Lower lobe of right lung (tissue), 2 donors: ENCODE measurements around the gene KCNQ4. TPM values are rescaled to one million over a fixed set of nuclear protein-coding genes. Genes with fewer than 3 reads are reported as not detected.

ENCODE experiments used
- ATAC-seq, 2 donors: fragments of 200-7000 bp; cut with Tn5 transposase; one replicate each; pipeline ENCODE4 v1.9.1; 2020 to 2022; ENCODE audit warnings: mild to moderate bottlenecking in 2 of 2, moderate library complexity in 2 of 2
- DNase-seq: peaks from one replicate; pipeline ENCODE4 v3.0.0-alpha.2; 2020
- H3K27ac ChIP-seq: fragments of 200-600 bp; one replicate; pipeline ENCODE4 v1.8.0; 2022
- H3K27me3 ChIP-seq: fragments of 200-600 bp; one replicate; pipeline ENCODE4 v1.8.0; 2022; ENCODE audit warnings: low read depth
- H3K36me3 ChIP-seq: fragments of 200-600 bp; one replicate; pipeline ENCODE4 v1.8.0; 2022; ENCODE audit warnings: mild to moderate bottlenecking
- H3K4me1 ChIP-seq: fragments of 200-600 bp; one replicate; pipeline ENCODE4 v1.8.0; 2022
- H3K4me3 ChIP-seq: fragments of 200-600 bp; one replicate; pipeline ENCODE4 v1.8.0; 2022; ENCODE audit warnings: mild to moderate bottlenecking
- H3K9me3 ChIP-seq: fragments of 200-600 bp; one replicate; pipeline ENCODE4 v1.8.0; 2022
- intact Hi-C: fragments of 100-400 bp; cut with DNase I; formaldehyde crosslinking; loops from one replicate; pipeline ENCODE4 v1.11.0; 2022
- total RNA-seq: library from RNA; stranded (reverse); fragmentation: NEBNext Ultra II Directional; extraction: Animal tissue kit (Norgen Biotek cat#: 25700); gene quantifications from one replicate; pipeline ENCODE4 v1.2.1, GENCODE V29; 2021
- TF ChIP-seq, protein P1 (sequence below): fragments of 200-600 bp; IDR thresholded peaks from one replicate; pipeline ENCODE4 v1.8.0; 2022; ENCODE audit warnings: antibody characterized with exemption, mild to moderate bottlenecking
- donor health status: DM: no; HTN: yes; CAD: no; lungs with severe emphysema.

The KCNQ4 gene
- total RNA-seq, 1 donor from 2014 or later: 0.89 TPM

DNA sequence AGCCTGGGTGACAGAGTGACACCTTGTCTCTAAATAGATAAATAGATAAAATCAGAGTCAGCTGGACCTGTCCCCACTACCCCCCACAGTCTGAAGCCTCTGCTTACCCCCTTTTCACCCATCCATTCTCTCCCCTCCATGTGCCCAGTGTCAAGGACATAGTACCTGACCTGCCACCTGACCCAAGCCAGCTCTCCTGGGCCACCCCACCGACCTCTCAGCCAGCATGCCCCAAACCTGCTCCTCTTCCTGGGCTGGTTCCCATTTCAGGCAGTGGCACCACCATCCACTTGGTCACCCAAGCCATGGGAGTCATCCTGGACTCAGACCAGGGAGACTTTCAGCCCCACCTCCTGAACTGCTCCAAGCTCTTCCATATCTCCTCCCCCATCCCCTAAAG, 50.4 kb downstream of the KCNQ4 start:
- H3K27ac ChIP-seq: no peak overlapping the region
- H3K36me3 ChIP-seq: no peaks in the 10 kb centered on the region
- ATAC-seq: no peak

DNA sequence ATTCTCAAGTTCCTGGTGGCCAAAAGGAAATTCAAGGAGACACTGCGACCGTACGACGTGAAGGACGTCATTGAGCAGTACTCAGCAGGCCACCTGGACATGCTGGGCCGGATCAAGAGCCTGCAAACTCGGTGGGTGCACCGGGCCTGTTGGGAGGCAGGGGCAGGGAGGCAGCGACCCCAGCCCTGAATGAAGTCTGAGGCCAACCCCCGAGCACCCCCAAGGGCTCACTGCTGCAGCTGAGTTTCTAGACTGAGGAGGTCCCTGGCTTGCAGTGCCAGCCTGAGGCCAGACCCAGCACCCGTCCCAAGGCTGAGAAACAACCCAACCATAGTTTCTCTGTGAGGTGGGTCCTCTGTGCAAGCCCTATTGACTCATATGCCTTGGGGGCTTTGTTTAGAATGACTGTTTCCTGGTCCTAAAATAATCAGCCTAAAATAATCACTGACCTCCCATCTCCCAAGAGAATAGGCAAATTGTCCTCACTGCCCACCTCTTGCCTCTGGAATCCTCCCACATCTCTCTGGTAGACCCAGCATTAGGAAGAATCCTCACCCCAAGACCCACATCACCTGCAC, 51.5 kb downstream of the KCNQ4 start:
- TF ChIP-seq, protein P1, sequence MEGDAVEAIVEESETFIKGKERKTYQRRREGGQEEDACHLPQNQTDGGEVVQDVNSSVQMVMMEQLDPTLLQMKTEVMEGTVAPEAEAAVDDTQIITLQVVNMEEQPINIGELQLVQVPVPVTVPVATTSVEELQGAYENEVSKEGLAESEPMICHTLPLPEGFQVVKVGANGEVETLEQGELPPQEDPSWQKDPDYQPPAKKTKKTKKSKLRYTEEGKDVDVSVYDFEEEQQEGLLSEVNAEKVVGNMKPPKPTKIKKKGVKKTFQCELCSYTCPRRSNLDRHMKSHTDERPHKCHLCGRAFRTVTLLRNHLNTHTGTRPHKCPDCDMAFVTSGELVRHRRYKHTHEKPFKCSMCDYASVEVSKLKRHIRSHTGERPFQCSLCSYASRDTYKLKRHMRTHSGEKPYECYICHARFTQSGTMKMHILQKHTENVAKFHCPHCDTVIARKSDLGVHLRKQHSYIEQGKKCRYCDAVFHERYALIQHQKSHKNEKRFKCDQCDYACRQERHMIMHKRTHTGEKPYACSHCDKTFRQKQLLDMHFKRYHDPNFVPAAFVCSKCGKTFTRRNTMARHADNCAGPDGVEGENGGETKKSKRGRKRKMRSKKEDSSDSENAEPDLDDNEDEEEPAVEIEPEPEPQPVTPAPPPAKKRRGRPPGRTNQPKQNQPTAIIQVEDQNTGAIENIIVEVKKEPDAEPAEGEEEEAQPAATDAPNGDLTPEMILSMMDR: no peak
- H3K4me3 ChIP-seq: no peak overlapping the region
- no peaks in the 10 kb centered on the region for H3K9me3 ChIP-seq
- H3K27ac ChIP-seq: no peak overlapping the region
- H3K36me3 ChIP-seq: no peaks in the 10 kb centered on the region
- intact Hi-C loops: no loop called here
- DNase-seq (peak; percentile 23), ATAC-seq (no peak)
- no peaks in the 10 kb centered on the region for H3K27me3 ChIP-seq
- H3K4me1 ChIP-seq: no peaks in the 10 kb centered on the region

More for the DNA sequence above, 50.4 kb downstream of the KCNQ4 start:
- H3K9me3 ChIP-seq: no peaks in the 10 kb centered on the region
- no peaks in the 10 kb centered on the region for H3K27me3 ChIP-seq
- intact Hi-C loops: no loop called here
- no peak overlapping the region for H3K4me3 ChIP-seq
- peak; percentile 10 for DNase-seq
- TF ChIP-seq, protein P1: no peak
- no peaks in the 10 kb centered on the region for H3K4me1 ChIP-seq

DNA sequence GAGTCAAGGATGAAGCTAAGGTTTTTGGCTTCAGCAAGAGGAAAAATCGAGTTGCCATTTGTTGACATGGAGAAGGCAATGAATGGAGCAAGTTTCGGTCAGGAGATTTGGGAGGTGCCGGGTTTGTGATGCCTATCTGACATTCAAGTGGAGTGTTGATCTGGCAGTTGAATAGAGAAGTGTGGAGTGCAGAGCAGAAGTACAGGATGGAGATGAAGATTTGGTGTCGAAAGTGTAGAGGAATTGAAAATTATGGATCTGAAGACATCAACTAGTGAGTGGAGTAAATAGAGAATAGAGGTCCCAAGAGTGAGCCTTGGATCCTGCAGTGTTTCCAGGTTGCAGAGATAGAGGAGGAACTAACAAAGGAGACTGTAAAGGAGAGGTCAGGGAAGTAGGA, 52.7 kb downstream of the KCNQ4 start:
- Histone ChIP-seq H3K27me3 (no peaks in the 10 kb centered on the region), H3K4me3 (no peak overlapping the region), H3K4me1 (no peaks in the 10 kb centered on the region), H3K36me3 (no peaks in the 10 kb centered on the region), H3K9me3 (no peaks in the 10 kb centered on the region), H3K27ac (no peak overlapping the region)
- no peak for ATAC-seq
- TF ChIP-seq, protein P1: no peak
- no peak for DNase-seq
- intact Hi-C loops: no loop called here

DNA sequence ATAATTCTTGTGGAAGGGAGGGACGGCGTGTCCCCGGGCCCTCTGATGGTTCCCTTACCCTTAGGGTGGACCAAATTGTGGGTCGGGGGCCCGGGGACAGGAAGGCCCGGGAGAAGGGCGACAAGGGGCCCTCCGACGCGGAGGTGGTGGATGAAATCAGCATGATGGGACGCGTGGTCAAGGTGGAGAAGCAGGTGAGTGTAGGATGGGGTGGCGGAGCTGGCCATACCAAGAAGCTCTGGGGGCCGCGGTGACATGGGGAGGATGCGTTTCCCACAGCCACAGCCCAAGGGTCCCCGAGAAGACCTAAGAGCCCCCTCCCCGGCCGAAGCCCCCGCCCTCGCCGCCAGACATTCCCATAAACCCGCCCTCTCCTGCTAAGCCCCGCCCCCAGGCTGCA, 54.0 kb downstream of the KCNQ4 start:
- Histone ChIP-seq H3K4me1 (no peaks in the 10 kb centered on the region), H3K9me3 (no peaks in the 10 kb centered on the region), H3K27ac (no peak overlapping the region), H3K27me3 (no peaks in the 10 kb centered on the region), H3K36me3 (no peaks in the 10 kb centered on the region), H3K4me3 (no peak overlapping the region)
- peak; percentile 34 for DNase-seq
- ATAC-seq: no peak
- TF ChIP-seq, protein P1: no peak
- intact Hi-C loops: no loop called here

DNA sequence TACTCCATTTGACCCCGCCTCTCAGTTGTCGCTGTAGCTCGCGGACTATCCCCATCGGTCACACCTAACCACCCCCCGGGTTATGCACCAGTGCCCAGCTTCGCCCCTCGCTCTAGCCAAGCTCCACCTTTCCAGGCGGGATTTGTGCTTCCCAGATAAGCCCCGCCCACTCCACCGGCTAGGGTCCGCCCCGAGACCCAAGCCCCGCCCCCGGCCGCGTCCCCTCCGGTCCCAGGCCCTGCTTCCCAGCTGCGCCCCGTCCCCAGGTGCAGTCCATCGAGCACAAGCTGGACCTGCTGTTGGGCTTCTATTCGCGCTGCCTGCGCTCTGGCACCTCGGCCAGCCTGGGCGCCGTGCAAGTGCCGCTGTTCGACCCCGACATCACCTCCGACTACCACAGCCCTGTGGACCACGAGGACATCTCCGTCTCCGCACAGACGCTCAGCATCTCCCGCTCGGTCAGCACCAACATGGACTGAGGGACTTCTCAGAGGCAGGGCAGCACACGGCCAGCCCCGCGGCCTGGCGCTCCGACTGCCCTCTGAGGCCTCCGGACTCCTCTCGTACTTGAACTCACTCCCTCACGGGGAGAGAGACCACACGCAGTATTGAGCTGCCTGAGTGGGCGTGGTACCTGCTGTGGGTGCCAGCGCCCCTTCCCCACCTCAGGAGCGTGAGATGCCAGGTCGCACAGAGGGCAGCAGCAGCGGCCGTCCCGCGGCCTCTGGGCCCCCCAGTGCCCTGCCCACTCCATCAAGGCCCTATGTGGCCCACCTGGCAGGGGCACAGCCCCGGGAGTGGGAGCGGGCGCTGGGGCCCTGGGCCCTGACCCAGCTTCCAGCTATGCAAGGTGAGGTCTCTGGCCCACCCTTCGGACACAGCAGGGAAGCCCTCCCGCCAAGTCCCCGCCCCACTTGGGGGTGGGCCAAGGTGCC, 54.7 kb downstream of the KCNQ4 start:
- H3K9me3 ChIP-seq: no peaks in the 10 kb centered on the region
- TF ChIP-seq, protein P1: no peak
- H3K4me1 ChIP-seq: no peaks in the 10 kb centered on the region
- no peak overlapping the region for H3K4me3 ChIP-seq
- intact Hi-C loops: no loop called here
- ATAC-seq (peak in 1 of 2 donors; percentile 11), DNase-seq (no peak)
- no peak overlapping the region for H3K27ac ChIP-seq
- H3K36me3 ChIP-seq: no peaks in the 10 kb centered on the region
- no peaks in the 10 kb centered on the region for H3K27me3 ChIP-seq
